ENCODE results near the gene PSKH1.

PSKH1 gene

GRCh38 chr16:67941469-67942199 lies 48.6 kb downstream of the PSKH1 start:
- Histone ChIP-seq H3K18ac (ENCODE audit: low read length) (no peak overlapping the region), H3K27ac (ENCODE audit: low read depth, low read length) (no peak overlapping the region), H2BK120ac (ENCODE audit: insufficient read depth, low read length, poor library complexity) (no peak overlapping the region), H3K27me3 (ENCODE audit: insufficient read depth, low read length) (no peaks in the 10 kb centered on the region), H4K8ac (ENCODE audit: low read depth, low read length) (no peak overlapping the region), H3K4me1 (ENCODE audit: control insufficient read depth in 1 of 2, insufficient read depth in 2 of 2, low read length in 2 of 2) (peaks cover 7% of the 10 kb centered on the region in 2 experiments), H4K12ac (ENCODE audit: low read depth, low read length) (no peak overlapping the region), H2BK12ac (ENCODE audit: low read length) (no peak overlapping the region), H2BK5ac (ENCODE audit: low read depth, low read length, poor library complexity) (no peak overlapping the region), H3K14ac (ENCODE audit: low read length) (no peak overlapping the region), H2AFZ (ENCODE audit: insufficient read depth, low read length, poor library complexity) (no peak overlapping the region), H3K79me1 (ENCODE audit: low read length) (peaks cover 3% of the 10 kb centered on the region), H3K9ac (ENCODE audit: low read length) (no peak overlapping the region), H3K4ac (ENCODE audit: low read depth, low read length) (no peak overlapping the region), H2AK5ac (ENCODE audit: low read length) (no peak overlapping the region), H3K79me2 (ENCODE audit: control insufficient read depth, insufficient read depth, low read length, poor library complexity) (peaks cover 1% of the 10 kb centered on the region), H4K91ac (ENCODE audit: low read depth, low read length) (no peak overlapping the region), H3K4me3 (ENCODE audit: low read depth, low read length) (no peak overlapping the region), H3K9me3 (ENCODE audit: insufficient read depth, low read depth, low read length) (peaks cover 5% of the 10 kb centered on the region), H3K36me3 (ENCODE audit: control insufficient read depth in 1 of 2, insufficient read depth in 2 of 2, low read length in 2 of 2) (peaks cover 68 to 70% of the 10 kb centered on the region in 2 experiments), H3K23ac (ENCODE audit: low read length) (no peak overlapping the region), H3K4me2 (ENCODE audit: low read length) (no peak overlapping the region)
- no peak for DNase-seq
- WGBS (ENCODE audit: extremely low coverage, insufficient coverage, insufficient read length): no CpG with 5 or more reads among the region's 9 CpGs

- peaks cover 5% of the 10 kb centered on the region for H3K9me3 ChIP-seq (ENCODE audit: insufficient read depth, low read depth, low read length)
- H4K12ac ChIP-seq (ENCODE audit: low read depth, low read length): no peak overlapping the region
- peak in 1 of 2 donors; percentile 49 for DNase-seq
- H3K27ac ChIP-seq (ENCODE audit: low read depth, low read length): no peak overlapping the region
- H3K79me1 ChIP-seq (ENCODE audit: low read length): no peaks in the 10 kb centered on the region
- H4K91ac ChIP-seq (ENCODE audit: low read depth, low read length): no peak overlapping the region
- H3K79me2 ChIP-seq (ENCODE audit: control insufficient read depth, insufficient read depth, low read length, poor library complexity): peaks cover 1% of the 10 kb centered on the region
- no peak overlapping the region for H2BK5ac ChIP-seq (ENCODE audit: low read depth, low read length, poor library complexity)
- H3K14ac ChIP-seq (ENCODE audit: low read length): no peak overlapping the region
- no peak overlapping the region for H3K23ac ChIP-seq (ENCODE audit: low read length)
- no peak overlapping the region for H2AK5ac ChIP-seq (ENCODE audit: low read length)
- no peaks in the 10 kb centered on the region for H3K27me3 ChIP-seq (ENCODE audit: insufficient read depth, low read length)
- no peak overlapping the region for H2BK12ac ChIP-seq (ENCODE audit: low read length)
- H3K4me3 ChIP-seq (ENCODE audit: low read depth, low read length): no peak overlapping the region
- H2BK120ac ChIP-seq (ENCODE audit: insufficient read depth, low read length, poor library complexity): no peak overlapping the region
- H3K4me1 ChIP-seq (ENCODE audit: control insufficient read depth in 1 of 2, insufficient read depth in 2 of 2, low read length in 2 of 2): peaks cover 2 to 3% of the 10 kb centered on the region in 2 experiments
- H3K9ac ChIP-seq (ENCODE audit: low read length): no peak overlapping the region
- H4K8ac ChIP-seq (ENCODE audit: low read depth, low read length): no peak overlapping the region
- peaks cover 73 to 75% of the 10 kb centered on the region in 2 experiments for H3K36me3 ChIP-seq (ENCODE audit: control insufficient read depth in 1 of 2, insufficient read depth in 2 of 2, low read length in 2 of 2)
- no peak overlapping the region for H3K4me2 ChIP-seq (ENCODE audit: low read length)
- no peak overlapping the region for H3K4ac ChIP-seq (ENCODE audit: low read depth, low read length)
- WGBS (ENCODE audit: extremely low coverage, insufficient coverage, insufficient read length): no CpG with 5 or more reads among the region's 6 CpGs
- no peak overlapping the region for H3K18ac ChIP-seq (ENCODE audit: low read length)
- no peak overlapping the region for H2AFZ ChIP-seq (ENCODE audit: insufficient read depth, low read length, poor library complexity)
Measured at GRCh38 chr16:67942200-67942509, 49.1 kb downstream of the PSKH1 start.

GRCh38 chr16:67942510-67943255 lies 49.6 kb downstream of the PSKH1 start:
- Histone ChIP-seq H2BK12ac (ENCODE audit: low read length) (no peak overlapping the region), H3K79me2 (ENCODE audit: control insufficient read depth, insufficient read depth, low read length, poor library complexity) (no peaks in the 10 kb centered on the region), H2BK5ac (ENCODE audit: low read depth, low read length, poor library complexity) (no peak overlapping the region), H3K4ac (ENCODE audit: low read depth, low read length) (no peak overlapping the region), H4K12ac (ENCODE audit: low read depth, low read length) (no peak overlapping the region), H3K27ac (ENCODE audit: low read depth, low read length) (no peak overlapping the region), H2AK5ac (ENCODE audit: low read length) (no peak overlapping the region), H3K9ac (ENCODE audit: low read length) (no peak overlapping the region), H2AFZ (ENCODE audit: insufficient read depth, low read length, poor library complexity) (no peak overlapping the region), H4K91ac (ENCODE audit: low read depth, low read length) (no peak overlapping the region), H3K4me2 (ENCODE audit: low read length) (no peak overlapping the region), H3K36me3 (ENCODE audit: control insufficient read depth in 1 of 2, insufficient read depth in 2 of 2, low read length in 2 of 2) (peaks cover 79 to 81% of the 10 kb centered on the region in 2 experiments), H3K27me3 (ENCODE audit: insufficient read depth, low read length) (no peaks in the 10 kb centered on the region), H3K14ac (ENCODE audit: low read length) (no peak overlapping the region), H3K9me3 (ENCODE audit: insufficient read depth, low read depth, low read length) (peaks cover 6% of the 10 kb centered on the region), H3K23ac (ENCODE audit: low read length) (no peak overlapping the region), H3K4me1 (ENCODE audit: control insufficient read depth in 1 of 2, insufficient read depth in 2 of 2, low read length in 2 of 2) (no peaks in the 10 kb centered on the region), H2BK120ac (ENCODE audit: insufficient read depth, low read length, poor library complexity) (no peak overlapping the region), H4K8ac (ENCODE audit: low read depth, low read length) (no peak overlapping the region), H3K79me1 (ENCODE audit: low read length) (no peaks in the 10 kb centered on the region), H3K4me3 (ENCODE audit: low read depth, low read length) (no peak overlapping the region), H3K18ac (ENCODE audit: low read length) (no peak overlapping the region)
- DNase-seq: no peak
- WGBS (ENCODE audit: extremely low coverage, insufficient coverage, insufficient read length): no CpG with 5 or more reads among the region's 27 CpGs

GRCh38 chr16:67943256-67943618 lies 50.2 kb downstream of the PSKH1 start:
- no peak overlapping the region for H3K27ac ChIP-seq (ENCODE audit: low read depth, low read length)
- H3K14ac ChIP-seq (ENCODE audit: low read length): no peak overlapping the region
- no peak overlapping the region for H4K91ac ChIP-seq (ENCODE audit: low read depth, low read length)
- no peak overlapping the region for H4K12ac ChIP-seq (ENCODE audit: low read depth, low read length)
- no peak overlapping the region for H3K23ac ChIP-seq (ENCODE audit: low read length)
- H3K4me2 ChIP-seq (ENCODE audit: low read length): no peak overlapping the region
- no CpG with 5 or more reads among the region's 6 CpGs for WGBS (ENCODE audit: extremely low coverage, insufficient coverage, insufficient read length)
- no peak overlapping the region for H2BK12ac ChIP-seq (ENCODE audit: low read length)
- no peak overlapping the region for H2AFZ ChIP-seq (ENCODE audit: insufficient read depth, low read length, poor library complexity)
- H2BK5ac ChIP-seq (ENCODE audit: low read depth, low read length, poor library complexity): no peak overlapping the region
- H3K4me3 ChIP-seq (ENCODE audit: low read depth, low read length): no peak overlapping the region
- H3K79me2 ChIP-seq (ENCODE audit: control insufficient read depth, insufficient read depth, low read length, poor library complexity): no peaks in the 10 kb centered on the region
- no peak overlapping the region for H4K8ac ChIP-seq (ENCODE audit: low read depth, low read length)
- peaks cover 84 to 86% of the 10 kb centered on the region in 2 experiments for H3K36me3 ChIP-seq (ENCODE audit: control insufficient read depth in 1 of 2, insufficient read depth in 2 of 2, low read length in 2 of 2)
- H3K27me3 ChIP-seq (ENCODE audit: insufficient read depth, low read length): no peaks in the 10 kb centered on the region
- no peak overlapping the region for H3K18ac ChIP-seq (ENCODE audit: low read length)
- H2BK120ac ChIP-seq (ENCODE audit: insufficient read depth, low read length, poor library complexity): no peak overlapping the region
- H3K79me1 ChIP-seq (ENCODE audit: low read length): no peaks in the 10 kb centered on the region
- no peak overlapping the region for H2AK5ac ChIP-seq (ENCODE audit: low read length)
- H3K9me3 ChIP-seq (ENCODE audit: insufficient read depth, low read depth, low read length): peaks cover 6% of the 10 kb centered on the region
- H3K9ac ChIP-seq (ENCODE audit: low read length): no peak overlapping the region
- H3K4me1 ChIP-seq (ENCODE audit: control insufficient read depth in 1 of 2, insufficient read depth in 2 of 2, low read length in 2 of 2): no peaks in the 10 kb centered on the region
- DNase-seq: no peak
- H3K4ac ChIP-seq (ENCODE audit: low read depth, low read length): no peak overlapping the region

Data from trophoblast cell (in vitro differentiated cells and primary cell).